ENCODE measurements around the gene LACTB.

LACTB gene

DNA sequence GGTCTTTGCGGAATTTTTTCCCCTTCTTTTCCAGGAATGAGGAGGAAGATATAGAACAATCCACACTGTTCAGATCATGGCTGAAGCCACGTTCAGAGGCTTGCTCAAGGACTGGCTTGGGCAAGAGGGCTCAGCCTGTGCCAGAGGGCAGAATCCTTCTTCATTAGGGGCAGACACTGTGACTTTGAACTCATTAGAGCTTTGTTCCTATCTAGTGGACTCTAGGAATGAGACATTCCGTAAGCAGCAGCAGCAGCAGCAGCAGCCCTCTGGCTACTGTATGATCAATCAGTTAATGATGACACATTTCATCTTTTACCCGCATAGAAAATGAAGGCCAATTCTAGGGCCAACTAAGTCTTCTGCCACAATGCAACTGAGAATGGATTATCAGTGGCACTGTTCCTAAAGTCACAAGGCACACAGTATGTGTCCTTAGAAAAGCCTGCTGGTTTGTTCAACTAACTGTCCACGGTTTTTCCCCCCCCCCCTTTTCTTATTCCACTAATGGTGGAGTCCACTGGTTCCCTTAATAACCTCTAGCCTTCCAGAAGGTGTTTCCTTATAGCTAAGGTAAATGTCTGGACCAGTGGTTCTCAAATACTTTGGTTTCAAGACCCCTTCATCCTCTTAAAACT, 66.0 kb downstream of the LACTB start:
- DNase-seq (ENCODE audit: low read depth in 1 of 2, low spot score in 1 of 2): no peak
- TF ChIP-seq GABPA (IDR thresholded peaks at IDR 0.05; ENCODE audit: low read depth) (no peak), SPI1 (IDR thresholded peaks at IDR 0.05; ENCODE audit: borderline replicate concordance, low read depth) (no peak), POLR2AphosphoS5 (IDR thresholded peaks at IDR 0.05; ENCODE audit: low read depth) (no peak)
- TF ChIP-seq, protein P1, sequence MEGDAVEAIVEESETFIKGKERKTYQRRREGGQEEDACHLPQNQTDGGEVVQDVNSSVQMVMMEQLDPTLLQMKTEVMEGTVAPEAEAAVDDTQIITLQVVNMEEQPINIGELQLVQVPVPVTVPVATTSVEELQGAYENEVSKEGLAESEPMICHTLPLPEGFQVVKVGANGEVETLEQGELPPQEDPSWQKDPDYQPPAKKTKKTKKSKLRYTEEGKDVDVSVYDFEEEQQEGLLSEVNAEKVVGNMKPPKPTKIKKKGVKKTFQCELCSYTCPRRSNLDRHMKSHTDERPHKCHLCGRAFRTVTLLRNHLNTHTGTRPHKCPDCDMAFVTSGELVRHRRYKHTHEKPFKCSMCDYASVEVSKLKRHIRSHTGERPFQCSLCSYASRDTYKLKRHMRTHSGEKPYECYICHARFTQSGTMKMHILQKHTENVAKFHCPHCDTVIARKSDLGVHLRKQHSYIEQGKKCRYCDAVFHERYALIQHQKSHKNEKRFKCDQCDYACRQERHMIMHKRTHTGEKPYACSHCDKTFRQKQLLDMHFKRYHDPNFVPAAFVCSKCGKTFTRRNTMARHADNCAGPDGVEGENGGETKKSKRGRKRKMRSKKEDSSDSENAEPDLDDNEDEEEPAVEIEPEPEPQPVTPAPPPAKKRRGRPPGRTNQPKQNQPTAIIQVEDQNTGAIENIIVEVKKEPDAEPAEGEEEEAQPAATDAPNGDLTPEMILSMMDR (IDR thresholded peaks at IDR 0.05; ENCODE audit: insufficient read depth, low read length): no peak
- TF ChIP-seq, protein P2, sequence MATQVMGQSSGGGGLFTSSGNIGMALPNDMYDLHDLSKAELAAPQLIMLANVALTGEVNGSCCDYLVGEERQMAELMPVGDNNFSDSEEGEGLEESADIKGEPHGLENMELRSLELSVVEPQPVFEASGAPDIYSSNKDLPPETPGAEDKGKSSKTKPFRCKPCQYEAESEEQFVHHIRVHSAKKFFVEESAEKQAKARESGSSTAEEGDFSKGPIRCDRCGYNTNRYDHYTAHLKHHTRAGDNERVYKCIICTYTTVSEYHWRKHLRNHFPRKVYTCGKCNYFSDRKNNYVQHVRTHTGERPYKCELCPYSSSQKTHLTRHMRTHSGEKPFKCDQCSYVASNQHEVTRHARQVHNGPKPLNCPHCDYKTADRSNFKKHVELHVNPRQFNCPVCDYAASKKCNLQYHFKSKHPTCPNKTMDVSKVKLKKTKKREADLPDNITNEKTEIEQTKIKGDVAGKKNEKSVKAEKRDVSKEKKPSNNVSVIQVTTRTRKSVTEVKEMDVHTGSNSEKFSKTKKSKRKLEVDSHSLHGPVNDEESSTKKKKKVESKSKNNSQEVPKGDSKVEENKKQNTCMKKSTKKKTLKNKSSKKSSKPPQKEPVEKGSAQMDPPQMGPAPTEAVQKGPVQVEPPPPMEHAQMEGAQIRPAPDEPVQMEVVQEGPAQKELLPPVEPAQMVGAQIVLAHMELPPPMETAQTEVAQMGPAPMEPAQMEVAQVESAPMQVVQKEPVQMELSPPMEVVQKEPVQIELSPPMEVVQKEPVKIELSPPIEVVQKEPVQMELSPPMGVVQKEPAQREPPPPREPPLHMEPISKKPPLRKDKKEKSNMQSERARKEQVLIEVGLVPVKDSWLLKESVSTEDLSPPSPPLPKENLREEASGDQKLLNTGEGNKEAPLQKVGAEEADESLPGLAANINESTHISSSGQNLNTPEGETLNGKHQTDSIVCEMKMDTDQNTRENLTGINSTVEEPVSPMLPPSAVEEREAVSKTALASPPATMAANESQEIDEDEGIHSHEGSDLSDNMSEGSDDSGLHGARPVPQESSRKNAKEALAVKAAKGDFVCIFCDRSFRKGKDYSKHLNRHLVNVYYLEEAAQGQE (IDR thresholded peaks at IDR 0.05; ENCODE audit: insufficient replicate concordance, low read depth): no peak
- H3K27me3 ChIP-seq (ENCODE audit: insufficient read depth, poor library complexity, severe bottlenecking): no peaks in the 10 kb centered on the region
- H3K27ac ChIP-seq (replicated peaks): no peak overlapping the region
- H3K4me3 ChIP-seq (replicated peaks; ENCODE audit: insufficient read depth, low read length): no peak overlapping the region

DNA sequence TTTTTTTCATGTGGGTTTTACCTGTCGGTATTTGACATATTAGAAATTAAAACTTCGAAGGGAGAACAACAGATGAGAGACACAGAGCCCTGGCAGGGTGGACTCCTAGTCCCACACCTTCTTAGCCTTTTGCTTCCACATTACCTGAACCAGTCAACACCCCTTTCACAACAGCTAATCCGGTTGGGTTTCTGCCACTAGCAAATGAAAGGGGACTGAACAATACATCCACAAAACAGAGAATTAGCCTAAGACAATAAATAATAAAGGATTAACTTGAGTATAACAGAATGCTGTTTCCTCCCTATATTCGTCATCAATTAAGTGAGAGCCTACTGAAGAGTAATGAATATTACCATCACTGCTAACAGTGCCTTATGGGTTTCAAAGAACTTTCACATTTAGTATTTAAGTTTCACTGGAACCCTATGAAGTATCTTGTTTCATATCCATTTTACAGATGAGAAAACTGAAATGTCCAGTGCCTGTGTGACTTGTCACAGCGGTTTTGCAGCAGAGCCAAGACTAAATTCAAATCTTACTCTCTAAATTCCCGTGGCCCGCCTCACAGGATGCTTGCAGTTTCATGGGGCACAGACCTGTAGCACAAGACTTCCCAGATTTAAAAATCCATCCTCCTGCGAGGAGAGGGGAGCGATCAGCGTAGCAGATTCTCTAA, 66.7 kb downstream of the LACTB start:
- Histone ChIP-seq H3K27me3 (ENCODE audit: insufficient read depth, poor library complexity, severe bottlenecking) (no peaks in the 10 kb centered on the region), H3K27ac (replicated peaks) (no peak overlapping the region), H3K4me3 (replicated peaks; ENCODE audit: insufficient read depth, low read length) (peak overlapping the region; percentile 94)
- DNase-seq (ENCODE audit: low read depth in 1 of 2, low spot score in 1 of 2): no peak
- TF ChIP-seq SPI1 (IDR thresholded peaks at IDR 0.05; ENCODE audit: borderline replicate concordance, low read depth): no peak
- TF ChIP-seq POLR2AphosphoS5 (IDR thresholded peaks at IDR 0.05; ENCODE audit: low read depth): no peak

DNA sequence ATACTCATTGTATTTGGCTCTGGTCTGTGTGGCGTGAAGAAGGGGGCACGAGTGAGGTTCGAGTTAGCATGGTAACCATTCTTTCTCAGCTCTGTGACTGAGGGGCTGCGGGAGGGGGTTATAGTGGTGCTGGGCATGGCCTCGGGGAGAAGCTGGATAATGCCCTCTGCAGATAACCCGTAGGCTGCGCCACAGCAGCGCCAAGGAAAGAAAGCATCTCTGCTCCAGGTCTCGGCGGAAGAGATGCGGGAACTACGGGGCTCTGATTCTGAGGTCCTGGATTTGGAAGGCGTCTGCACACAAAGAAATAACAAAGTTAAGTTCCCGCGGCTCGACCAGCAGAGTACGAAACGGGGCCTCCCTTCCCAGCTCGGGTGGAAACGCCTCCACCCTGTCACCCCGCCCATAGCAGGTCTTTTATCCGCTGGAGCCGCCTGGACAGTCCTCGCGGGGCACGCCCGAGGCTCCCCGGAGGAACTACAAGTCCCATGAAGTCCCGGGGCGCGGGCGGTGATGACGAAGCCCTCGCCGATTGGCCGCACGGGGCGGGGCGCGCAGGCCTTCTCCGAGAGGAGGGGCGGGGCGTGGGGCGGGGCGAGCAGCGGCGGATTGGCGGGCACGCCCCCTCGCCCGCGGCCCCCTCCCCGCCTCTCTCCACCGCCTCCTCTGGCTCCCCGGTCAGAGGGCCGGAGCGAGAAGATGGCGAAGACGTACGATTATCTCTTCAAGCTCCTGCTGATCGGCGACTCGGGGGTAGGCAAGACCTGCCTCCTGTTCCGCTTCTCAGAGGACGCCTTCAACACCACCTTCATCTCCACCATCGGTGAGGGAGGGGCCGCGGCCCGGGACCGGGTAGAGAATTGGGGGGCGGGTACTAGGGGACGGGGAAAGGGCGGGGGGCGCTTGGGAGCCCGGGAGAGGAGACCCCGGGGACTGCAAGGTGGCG, 67.5 kb downstream of the LACTB start, which contains the start of gene RAB8B:
TSS of gene RAB8B (plus strand) at position 681 of the 946 bp plus-strand sequence. CDS start at position 700, 19 bp downstream.
- DNase-seq (ENCODE audit: low read depth in 1 of 2, low spot score in 1 of 2): peak; percentile 81 to 95
- TF ChIP-seq, protein P1 (IDR thresholded peaks at IDR 0.05; ENCODE audit: insufficient read depth, low read length): no peak
- no peak for TF ChIP-seq SPI1 (IDR thresholded peaks at IDR 0.05; ENCODE audit: borderline replicate concordance, low read depth)
- peak; percentile 36; the same call in 1 of the 2 replicates for TF ChIP-seq POLR2AphosphoS5 (IDR thresholded peaks at IDR 0.05; ENCODE audit: low read depth)
- Histone ChIP-seq H3K4me3 (replicated peaks; ENCODE audit: insufficient read depth, low read length) (peak within 1 kb of the TSS; percentile 94), H3K27me3 (ENCODE audit: insufficient read depth, poor library complexity, severe bottlenecking) (no peaks in the 10 kb centered on the region), H3K27ac (replicated peaks) (peak within 1 kb of the TSS; percentile 62)

DNA sequence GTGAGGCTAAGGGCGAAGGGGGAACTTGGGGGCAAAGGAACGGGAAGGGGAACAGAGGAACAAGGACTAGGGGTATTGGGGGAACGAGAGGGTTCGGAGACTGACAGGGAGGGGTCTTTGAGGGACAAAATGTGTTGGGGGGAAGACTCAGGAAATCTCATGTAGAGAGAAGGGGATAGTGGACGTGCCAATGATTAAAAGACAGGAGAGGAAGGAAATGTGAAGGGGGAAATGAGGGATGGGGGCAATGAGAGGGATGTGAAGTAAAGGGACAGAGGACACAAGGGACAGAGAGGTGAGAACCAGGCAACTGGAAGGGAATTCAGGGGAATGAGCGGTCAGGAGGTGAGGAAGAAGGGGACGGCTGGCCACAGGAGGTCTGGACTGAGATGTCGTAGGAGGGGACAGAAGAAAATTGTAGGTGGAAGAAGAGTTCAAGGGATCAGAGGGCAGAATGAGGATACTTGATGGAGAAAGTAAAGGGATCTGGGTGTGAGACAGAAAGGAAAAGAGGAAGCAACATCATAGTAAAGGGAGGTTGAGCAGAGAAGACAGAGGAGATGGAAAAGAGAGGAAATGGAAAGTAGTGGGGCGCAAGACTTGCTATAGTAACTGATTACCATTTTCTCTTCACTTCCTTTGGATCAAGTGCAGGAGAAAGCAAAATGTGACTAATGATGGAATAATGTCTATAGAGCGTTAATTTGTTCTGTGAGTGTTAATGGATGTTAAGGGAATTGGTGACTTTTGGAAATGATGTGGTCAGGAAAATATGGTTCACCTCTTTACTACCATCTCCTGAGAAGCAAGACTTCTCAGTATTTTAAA, 68.5 kb downstream of the LACTB start:
- peak; percentile 71; the same call in 1 of the 2 replicates for TF ChIP-seq SPI1 (IDR thresholded peaks at IDR 0.05; ENCODE audit: borderline replicate concordance, low read depth)
- TF ChIP-seq, protein P1 (IDR thresholded peaks at IDR 0.05; ENCODE audit: insufficient read depth, low read length): no peak
- peak overlapping the region; percentile 62 for H3K27ac ChIP-seq (replicated peaks)
- peak in 1 of 2 experiments; percentile 25 for DNase-seq (ENCODE audit: low read depth in 1 of 2, low spot score in 1 of 2)
- no peaks in the 10 kb centered on the region for H3K27me3 ChIP-seq (ENCODE audit: insufficient read depth, poor library complexity, severe bottlenecking)
- peak overlapping the region; percentile 94 for H3K4me3 ChIP-seq (replicated peaks; ENCODE audit: insufficient read depth, low read length)

Data from HL-60 (cell line).